Posterior vena cava (tissue), 2 donors: ENCODE data around the gene TMEM234. TPM values are rescaled to one million over a fixed set of nuclear protein-coding genes. Genes with fewer than 3 reads are reported as not detected.
A peak's percentile ranks its signal among the peaks of the same experiment; 100 is the strongest.

Experiments
- DNase-seq: peaks from one replicate; pipeline ENCODE4 v3.0.0-alpha.2; 2020; ENCODE audit warnings: low spot score
- intact Hi-C, 2 donors: fragments of 100-400 bp; cut with DNase I; formaldehyde crosslinking; loops; one replicate each; pipeline versions ENCODE4 v1.14.1 to v1.14.2; 2022 to 2023
- total RNA-seq, 2 donors: library from RNA; stranded (reverse); fragmentation: NEBNext Ultra II Directional; extraction: Animal tissue kit (Norgen Biotek cat#: 25700); gene quantifications; one replicate each; pipeline ENCODE4 v1.2.1, GENCODE V29; 2021
- donor health status: DM: yes; HTN: yes; CAD: no.
- donor health status: DM: yes; HTN: yes; CAD: no.

Gene TMEM234
- total RNA-seq, 2 donors from 2014 or later, result 12.7 to 15.9 TPM

DNA sequence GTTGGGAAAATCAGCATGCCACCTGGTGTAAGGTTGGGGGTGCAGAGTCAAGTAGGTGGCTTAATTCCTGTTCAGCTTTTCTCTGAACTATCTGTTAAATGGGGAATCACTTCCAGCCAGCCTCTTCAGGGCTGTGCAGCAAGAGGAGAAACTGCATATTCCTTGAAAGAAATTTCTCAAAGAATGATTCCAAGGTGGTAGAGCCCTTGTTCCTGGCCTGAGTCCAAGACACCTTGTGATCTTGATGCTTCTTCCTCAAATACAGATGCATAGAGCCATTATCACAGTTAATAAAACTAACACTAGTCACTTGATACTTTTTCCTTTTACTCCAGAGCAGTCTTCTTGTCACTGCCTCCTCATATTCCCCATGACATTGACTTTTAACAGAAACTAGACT lies 37.5 kb downstream of the TMEM234 start:
- no peak for DNase-seq
- intact Hi-C loops, result no loop called here

DNA sequence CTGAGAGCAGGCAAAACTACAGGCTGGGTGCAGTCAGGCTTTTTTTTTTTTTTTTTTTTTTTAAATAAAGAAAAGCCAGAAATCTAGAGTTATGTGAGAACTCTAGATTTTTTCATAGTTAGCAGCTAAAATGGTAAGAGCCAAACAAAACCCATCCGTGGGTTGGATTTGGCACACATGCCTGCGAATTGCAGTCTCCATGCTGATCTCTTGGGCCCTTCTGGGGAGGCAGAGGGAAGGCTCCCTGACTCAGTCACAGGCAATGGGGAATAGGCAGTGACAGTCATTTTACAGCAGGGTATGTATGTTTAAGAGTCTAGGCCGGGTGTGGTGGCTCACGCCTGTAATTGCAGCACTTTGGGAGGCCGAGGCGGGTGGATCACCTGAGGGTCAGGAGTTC lies 40.1 kb downstream of the TMEM234 start:
- intact Hi-C loops, result no loop called here
- no peak for DNase-seq

- intact Hi-C loops, result no loop called here
- no peak for DNase-seq
Observed at GRCh38 chr1:32181563-32181962, 40.6 kb downstream of the TMEM234 start.

DNA sequence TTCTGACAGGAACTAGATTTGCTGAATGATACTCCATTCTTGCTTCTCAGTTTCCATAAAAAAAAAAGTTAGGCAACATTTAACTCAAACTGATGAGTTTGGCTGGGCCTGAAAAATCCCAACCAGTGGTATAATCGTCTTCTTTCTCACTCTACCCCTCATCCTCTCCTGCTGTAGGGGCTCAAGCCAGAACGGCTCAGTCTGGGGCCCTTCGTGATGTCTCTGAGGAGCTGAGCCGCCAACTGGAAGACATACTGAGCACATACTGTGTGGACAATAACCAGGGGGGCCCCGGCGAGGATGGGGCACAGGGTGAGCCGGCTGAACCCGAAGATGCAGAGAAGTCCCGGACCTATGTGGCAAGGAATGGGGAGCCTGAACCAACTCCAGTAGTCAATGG lies 41.1 kb downstream of the TMEM234 start:
- DNase-seq, result no peak
- intact Hi-C loops, result no loop called here

- peak; percentile 87 for DNase-seq
Observed at GRCh38 chr1:32180186-32181060, 41.7 kb downstream of the TMEM234 start.

DNA sequence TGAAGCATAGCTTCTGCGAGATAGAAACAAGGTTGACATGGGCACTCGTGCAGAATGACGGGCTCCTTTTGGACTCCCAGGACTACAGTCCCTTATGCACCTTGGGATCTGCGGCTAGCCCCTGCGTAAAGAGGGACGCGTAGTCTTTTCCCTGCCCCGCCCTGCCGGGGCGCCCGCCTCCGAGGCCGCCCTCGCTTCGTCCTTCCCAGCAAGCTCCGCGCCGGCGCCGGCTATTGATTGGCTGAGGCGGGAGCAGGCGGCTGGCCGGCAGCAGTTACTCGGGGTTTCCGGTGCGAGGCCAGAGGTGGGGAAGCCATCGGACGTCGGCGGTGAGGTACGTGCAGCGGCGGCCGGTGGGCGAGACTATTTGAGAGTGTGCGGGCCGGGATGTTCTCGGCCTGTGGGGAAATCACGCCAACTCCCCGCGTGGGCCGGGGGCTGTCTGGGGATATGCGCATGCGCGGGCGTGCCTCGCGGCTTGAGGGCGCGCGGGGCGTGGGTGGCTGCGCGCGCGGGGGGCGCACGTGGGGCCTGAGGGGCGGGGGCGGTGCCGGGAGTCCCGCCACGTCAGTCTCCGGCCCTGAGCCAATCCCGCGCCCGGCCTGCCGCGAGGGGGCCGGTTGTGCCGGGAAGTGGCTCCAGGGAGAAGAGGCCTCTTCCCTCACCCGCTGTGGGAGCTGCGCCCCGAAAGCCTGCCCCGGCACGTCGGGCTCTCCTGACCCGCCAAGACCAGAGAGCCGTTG lies 42.5 kb downstream of the TMEM234 start, which contains the start of gene TXLNA:
TSS of gene TXLNA (plus strand) at position 233 of the 743 bp plus-strand sequence. CDS start 671 bp downstream, outside the sequence.
- peak; percentile 99 for DNase-seq
- intact Hi-C loops, result no loop called here

More at GRCh38 chr1:32180186-32181060, 41.7 kb downstream of the TMEM234 start:
- intact Hi-C loops, result no loop called here

DNA sequence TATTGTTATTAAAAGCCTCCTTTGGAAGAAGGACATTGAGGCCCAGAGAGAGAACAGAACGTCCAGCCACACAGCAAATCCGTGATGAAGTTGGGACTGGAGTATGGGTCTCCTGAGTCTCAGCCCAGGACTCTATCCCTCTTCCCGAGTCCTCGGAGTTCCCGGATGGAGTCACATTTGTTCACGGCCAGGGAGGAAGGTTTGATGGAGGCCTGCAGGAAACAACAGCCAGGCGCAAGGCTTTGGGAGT lies 43.0 kb downstream of the TMEM234 start:
- no peak for DNase-seq
- intact Hi-C loops, result no loop called here

DNA sequence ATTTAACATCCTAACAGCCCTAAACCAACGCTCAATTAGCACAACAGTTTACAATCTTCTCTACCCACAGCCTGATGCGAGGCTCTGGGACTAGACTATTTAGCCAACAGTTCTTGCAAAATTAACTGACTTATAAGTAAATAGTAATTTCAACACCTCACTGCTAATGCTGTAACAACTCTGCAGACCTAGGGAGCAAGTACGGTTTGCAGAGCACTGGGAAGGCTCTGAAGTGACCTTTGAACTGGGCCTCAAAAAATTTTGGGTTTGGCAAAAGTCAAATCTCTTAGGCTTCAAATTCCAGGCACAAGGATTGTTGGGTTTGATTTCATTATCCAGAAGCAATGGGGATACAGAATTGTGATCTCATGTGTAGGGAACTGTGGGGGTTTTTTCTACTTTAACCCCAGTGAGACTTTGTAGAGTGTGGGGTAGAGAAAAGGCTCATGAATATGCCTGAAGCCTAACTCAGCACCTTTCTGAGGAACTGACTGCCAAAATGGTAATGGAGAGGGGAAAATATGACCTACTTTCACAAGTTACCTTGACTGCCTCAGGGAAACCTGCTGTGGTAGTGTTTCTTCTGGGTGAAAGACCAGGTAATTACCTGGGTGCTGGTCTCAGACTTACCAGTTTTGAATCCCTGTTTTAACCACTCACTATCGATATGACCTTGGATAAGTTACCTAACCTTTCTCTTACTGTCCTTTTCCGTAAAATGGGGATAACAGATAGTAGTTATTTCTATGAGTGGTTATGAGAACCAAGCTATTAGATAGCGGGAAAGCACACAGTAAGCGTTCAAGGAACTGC lies 43.6 kb downstream of the TMEM234 start:
- DNase-seq, result no peak
- intact Hi-C loops, result no loop called here

DNA sequence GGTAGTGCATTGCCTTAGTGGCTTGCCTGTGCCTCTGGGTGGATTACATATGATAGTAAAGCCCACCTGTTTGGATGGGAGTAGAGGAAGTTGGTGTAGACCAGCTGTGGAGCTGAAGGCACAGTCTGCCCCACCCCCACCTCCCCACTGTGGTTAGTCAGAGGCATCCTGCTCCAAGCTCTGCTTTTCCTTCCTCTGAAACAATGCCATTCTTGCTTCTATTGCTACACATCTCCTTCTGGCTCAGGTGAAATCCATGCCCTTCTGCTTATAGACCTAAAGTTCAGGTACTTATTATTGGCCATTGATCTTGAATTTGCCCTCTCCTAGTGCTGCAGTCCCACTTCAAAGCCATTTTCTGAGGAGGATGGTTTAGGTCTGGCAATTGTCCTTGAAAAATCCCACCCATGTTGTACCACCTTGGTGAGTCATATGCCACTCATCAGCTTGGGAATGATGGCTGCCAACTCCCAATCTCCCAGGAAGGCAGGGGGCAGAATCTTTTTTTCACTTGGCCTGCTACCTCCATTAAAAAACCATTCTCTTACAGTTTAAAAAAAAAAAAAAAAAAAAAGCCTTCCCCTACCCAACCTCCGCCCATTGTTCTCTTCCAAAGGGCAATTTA lies 49.4 kb downstream of the TMEM234 start:
- no peak for DNase-seq
- intact Hi-C loops, result no loop called here

DNA sequence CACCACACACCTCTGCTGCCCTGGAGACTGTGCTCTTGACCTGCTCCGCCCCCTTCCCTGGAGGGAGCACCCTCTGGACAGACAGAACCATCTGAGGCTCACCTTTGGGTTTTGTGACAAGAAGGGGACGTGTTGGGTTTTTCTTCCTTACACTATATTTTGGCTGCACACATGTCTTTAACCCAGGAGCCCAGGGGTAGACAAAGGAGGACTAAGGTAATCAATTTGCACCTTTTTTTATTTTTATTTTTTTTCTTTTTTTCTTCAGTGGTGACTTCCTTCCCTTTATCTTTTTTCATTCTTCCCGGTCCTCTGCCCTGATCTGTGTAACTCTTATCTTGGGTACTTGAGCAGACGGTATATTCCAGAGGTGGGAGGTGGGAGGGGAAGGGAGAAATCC lies 51.2 kb downstream of the TMEM234 start:
- DNase-seq, result no peak
- intact Hi-C loops, result no loop called here

Other genes with a start within 250 kb of the TMEM234 start
- 10 to 100 TPM; 68.8 to 71.5 TPM for gene KHDRBS1, start 208.5 kb downstream of the TMEM234 start, total RNA-seq
- gene TMEM39B, start 149.4 kb downstream of the TMEM234 start, total RNA-seq, result 10 to 100 TPM; 11.5 to 14.5 TPM
- gene KPNA6, start 114.3 kb downstream of the TMEM234 start, total RNA-seq, result 10 to 100 TPM; 60.7 to 66.3 TPM
- 10 to 100 TPM; 44.8 to 45.3 TPM for gene TXLNA, start 42.7 kb downstream of the TMEM234 start, total RNA-seq
- gene CCDC28B, start 21.8 kb downstream of the TMEM234 start, total RNA-seq, result 1 to 10 TPM; 7.5 to 8.3 TPM
- gene IQCC, start 16.7 kb downstream of the TMEM234 start, total RNA-seq, result 1 to 10 TPM in 1 of 2 donors, under 1 TPM in 1; 0.33 to 1.1 TPM
- not detected for gene DCDC2B, start 13.3 kb downstream of the TMEM234 start, total RNA-seq
- 100 to 1,000 TPM; 117 to 131 TPM for gene EIF3I, start 54 bp upstream of the TMEM234 start, total RNA-seq
- 1 to 10 TPM; 8.6 to 9.2 TPM for gene FAM167B, start 24.9 kb upstream of the TMEM234 start, total RNA-seq
- gene LCK, start 28.9 kb upstream of the TMEM234 start, total RNA-seq, result 1 to 10 TPM; 1.1 to 1.3 TPM
- gene HDAC1, start 69.7 kb upstream of the TMEM234 start, total RNA-seq, result 10 to 100 TPM; 36.6 to 40.8 TPM
- 10 to 100 TPM; 40.9 to 43.9 TPM for gene MARCKSL1, start 113.9 kb upstream of the TMEM234 start, total RNA-seq
- 1 to 10 TPM; 4.4 to 5.4 TPM for gene FAM229A, start 140.1 kb upstream of the TMEM234 start, total RNA-seq
- 1 to 10 TPM; 2.6 to 3.9 TPM for gene TSSK3, start 140.2 kb upstream of the TMEM234 start, total RNA-seq
- gene BSDC1, start 172.1 kb upstream of the TMEM234 start, total RNA-seq, result 10 to 100 TPM; 37.2 to 42.5 TPM
- gene ZBTB8B, start 242.7 kb upstream of the TMEM234 start, total RNA-seq, result not detected